ENCODE measurements around the gene TMUB2.

DNA sequence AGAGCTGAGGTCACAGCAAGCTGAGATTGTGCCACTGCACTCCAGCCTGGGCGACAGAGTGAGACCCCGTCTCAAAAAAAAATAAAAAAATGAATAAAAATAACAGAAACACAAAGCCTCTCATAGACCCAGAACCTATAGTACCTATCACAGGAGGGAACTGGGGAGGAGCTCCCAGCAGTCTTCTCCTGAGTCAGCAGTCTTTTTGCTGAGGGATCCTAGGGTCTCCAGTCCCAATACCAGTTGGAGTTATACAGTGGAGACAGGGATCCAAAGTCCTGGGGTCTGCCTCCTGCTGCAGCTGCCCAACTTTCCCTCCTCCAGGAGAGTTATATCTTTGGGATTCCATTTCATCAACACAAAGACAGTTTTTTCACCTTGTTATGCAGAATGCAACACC lies 3.7 kb upstream of the TMUB2 start:
- no peak for TF ChIP-seq POLR2A (IDR thresholded peaks at IDR 0.05)
- TF ChIP-seq, protein P1, sequence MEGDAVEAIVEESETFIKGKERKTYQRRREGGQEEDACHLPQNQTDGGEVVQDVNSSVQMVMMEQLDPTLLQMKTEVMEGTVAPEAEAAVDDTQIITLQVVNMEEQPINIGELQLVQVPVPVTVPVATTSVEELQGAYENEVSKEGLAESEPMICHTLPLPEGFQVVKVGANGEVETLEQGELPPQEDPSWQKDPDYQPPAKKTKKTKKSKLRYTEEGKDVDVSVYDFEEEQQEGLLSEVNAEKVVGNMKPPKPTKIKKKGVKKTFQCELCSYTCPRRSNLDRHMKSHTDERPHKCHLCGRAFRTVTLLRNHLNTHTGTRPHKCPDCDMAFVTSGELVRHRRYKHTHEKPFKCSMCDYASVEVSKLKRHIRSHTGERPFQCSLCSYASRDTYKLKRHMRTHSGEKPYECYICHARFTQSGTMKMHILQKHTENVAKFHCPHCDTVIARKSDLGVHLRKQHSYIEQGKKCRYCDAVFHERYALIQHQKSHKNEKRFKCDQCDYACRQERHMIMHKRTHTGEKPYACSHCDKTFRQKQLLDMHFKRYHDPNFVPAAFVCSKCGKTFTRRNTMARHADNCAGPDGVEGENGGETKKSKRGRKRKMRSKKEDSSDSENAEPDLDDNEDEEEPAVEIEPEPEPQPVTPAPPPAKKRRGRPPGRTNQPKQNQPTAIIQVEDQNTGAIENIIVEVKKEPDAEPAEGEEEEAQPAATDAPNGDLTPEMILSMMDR (IDR thresholded peaks at IDR 0.05): no peak

Data from Peyer's patch (tissue), 4 donors.